K562 (cell line): ENCODE measurements around the gene NCOA4. TPM values are rescaled to one million over a fixed set of nuclear protein-coding genes. Genes with fewer than 3 reads are reported as not detected.
A peak's percentile ranks its signal among the peaks of the same experiment; 100 is the strongest.

Experiments used
- ATF7 ChIP-seq: fragments of 450-650 bp; IDR thresholded peaks from 2 replicates; pipeline ENCODE4 v1.7.1; 2014; ENCODE audit warnings: mild to moderate bottlenecking, moderate library complexity
- CC2D1A ChIP-seq: fragments of 450-650 bp; IDR thresholded peaks from 2 replicates; pipeline ENCODE4 v1.6.1; 2017; ENCODE audit warnings: mild to moderate bottlenecking
- CEBPB ChIP-seq: fragments of 450-650 bp; IDR thresholded peaks from 2 replicates; pipeline ENCODE4 v1.6.1; 2016; ENCODE audit warnings: missing genetic modification characterization, missing compliant biosample characterization
- CTBP1 ChIP-seq: fragments of 450-650 bp; IDR thresholded peaks from 2 replicates; pipeline ENCODE4 v1.6.1; 2016; ENCODE audit warnings: borderline replicate concordance
- FOXK1 ChIP-seq: sonication (generic); formaldehyde crosslinking; IDR thresholded peaks from 2 replicates; pipeline ENCODE4 v1.8.0; 2022; ENCODE audit warnings: missing genetic modification reagents, mild to moderate bottlenecking, borderline replicate concordance
- HDAC3 ChIP-seq: fragments of 450-650 bp; IDR thresholded peaks from 2 replicates; pipeline ENCODE4 v1.6.1; 2018; ENCODE audit warnings: borderline replicate concordance, mild to moderate bottlenecking, moderate library complexity; ENCODE audit not compliant: partially characterized antibody
- L3MBTL2 ChIP-seq: fragments of 450-650 bp; IDR thresholded peaks from 2 replicates; pipeline ENCODE4 v1.6.1; 2016; ENCODE audit warnings: mild to moderate bottlenecking, moderate library complexity
- LEF1 ChIP-seq: fragments of 450-650 bp; IDR thresholded peaks from 2 replicates; pipeline ENCODE4 v1.6.1; 2016; ENCODE audit warnings: mild to moderate bottlenecking
- MECOM ChIP-seq: fragments of 250-450 bp; sonication (Bioruptor Pico); IDR thresholded peaks from 2 replicates; pipeline ENCODE4 v1.8.0; 2022; ENCODE audit warnings: inconsistent platforms
- MEIS2 ChIP-seq: fragments of 450-650 bp; IDR thresholded peaks from 2 replicates; pipeline ENCODE4 v1.6.1; 2014; ENCODE audit warnings: mild to moderate bottlenecking; ENCODE audit not compliant: partially characterized antibody
- MXI1 ChIP-seq: IDR thresholded peaks from 2 replicates; pipeline ENCODE4 v1.6.1; 2011; ENCODE audit warnings: low read depth, mild to moderate bottlenecking, improper control_type of control experiment, low read length
- MYBL2 ChIP-seq, 2 experiments: fragments of 450-650 bp in 1 of 2; sonication (generic) in 1 of 2; formaldehyde crosslinking in 1 of 2; IDR thresholded peaks; 2 replicates each; pipeline versions ENCODE4 v1.6.1 to v1.8.1; 2017 to 2022; ENCODE audit warnings: borderline replicate concordance in 1 of 2, inconsistent platforms in 1 of 2, low read depth in 1 of 2, mild to moderate bottlenecking in 1 of 2, missing genetic modification reagents in 1 of 2, moderate library complexity in 1 of 2
- NFE2 ChIP-seq: IDR thresholded peaks from 2 replicates; pipeline ENCODE4 v1.6.1; 2014; ENCODE audit warnings: antibody characterized with exemption, low read depth
- RFX5 ChIP-seq: IDR thresholded peaks from 2 replicates; pipeline ENCODE4 v1.6.1; 2011; ENCODE audit warnings: low read depth, mild to moderate bottlenecking, improper control_type of control experiment, low read length
- SMARCA4 ChIP-seq: fragments of 450-650 bp; IDR thresholded peaks from 2 replicates; pipeline ENCODE4 v1.6.1; 2016
- TBP ChIP-seq: optimal IDR thresholded peaks from 2 replicates; pipeline ENCODE3; 2011; ENCODE audit warnings: low read depth, low read length, improper control_type of control experiment
- TEAD1 ChIP-seq, 2 experiments: fragments of 450-650 bp in 1 of 2; sonication (generic) in 1 of 2; formaldehyde crosslinking; IDR thresholded peaks; 2 replicates each; pipeline versions ENCODE4 v1.4.0 to v1.8.0; 2020 to 2022; ENCODE audit warnings: mild to moderate bottlenecking in 2 of 2, missing genetic modification reagents in 1 of 2
- ZBTB49 ChIP-seq: sonication (generic); formaldehyde crosslinking; IDR thresholded peaks from 2 replicates; pipeline ENCODE4 v1.8.0; 2022; ENCODE audit warnings: missing genetic modification reagents, mild to moderate bottlenecking, borderline replicate concordance
- ZNF583 ChIP-seq: fragments of 250-450 bp; sonication (Bioruptor Pico); IDR thresholded peaks from 2 replicates; pipeline ENCODE4 v1.4.0; 2020
- ZNF717 ChIP-seq: fragments of 250-450 bp; sonication (Bioruptor Pico); IDR thresholded peaks from 2 replicates; pipeline ENCODE4 v1.5.0; 2021
- ZNF740 ChIP-seq, 3 experiments: fragments of 200-800 bp in 1 of 3; sonication (Bioruptor generic) in 1 of 3; sonication (generic) in 1 of 3; formaldehyde crosslinking in 1 of 3; IDR thresholded peaks; 2 replicates each; pipeline versions ENCODE4 v1.6.1 to v1.8.0; 2016 to 2022; ENCODE audit warnings: mild to moderate bottlenecking in 2 of 3, missing compliant biosample characterization in 2 of 3, missing genetic modification characterization in 2 of 3, missing genetic modification reagents in 1 of 3
- polyA plus RNA-seq, 8 experiments: library from polyadenylated mRNA; depleted of rRNA in 4 of 8; stranded (reverse) in 5 of 8; unstranded in 3 of 8; fragments of >200 nt; fragmentation: Nextera tagmentation in 2 of 8; fragmentation: Illumina TruSeq in 1 of 8; extraction: Ambion mirVana in 2 of 8; extraction: Trizol in 1 of 8; gene quantifications; 2 replicates each; pipeline versions ENCODE4 v1.2.1 to v1.2.3, GENCODE V29; 2011 to 2014; ENCODE audit warnings: inconsistent platforms in 1 of 8, missing spikeins in 1 of 8
- total RNA-seq, 7 experiments: library from RNA; depleted of rRNA in 6 of 7; stranded (reverse); fragments of >200 nt in 6 of 7; fragmentation: Illumina TruSeq in 2 of 7; extraction: Trizol in 2 of 7; gene quantifications; 2 replicates each; pipeline versions ENCODE4 v1.2.1 to v1.2.3, GENCODE V29; 2011 to 2021; ENCODE audit warnings: low replicate concordance in 1 of 7
- TF ChIP-seq, protein P1 (sequence below): sonication (generic); formaldehyde crosslinking; IDR thresholded peaks from 2 replicates; pipeline ENCODE4 v1.8.0; 2022; ENCODE audit warnings: missing genetic modification reagents, mild to moderate bottlenecking, borderline replicate concordance
- TF ChIP-seq, protein P2 (sequence below): fragments of 250-450 bp; sonication (Bioruptor Pico); IDR thresholded peaks from 2 replicates; pipeline ENCODE4 v1.4.0; 2020; ENCODE audit warnings: borderline replicate concordance

Gene NCOA4
- total and polyA plus RNA-seq, 9 of the 15 experiments (the other 6 are each of a cell fraction or from before 2014, with no cell fraction given), result 89.8 to 283 (median 181) TPM

- TF ChIP-seq FOXK1 (no peak), MECOM (CRISPR knock-in tag) (peak; percentile 49; the same call in 1 of the 2 replicates), CC2D1A (0 out of 2 replicates have a peak, but pooled peaks have one; percentile 22), SMARCA4 (peak; percentile 96), ZNF717 (CRISPR knock-in tag) (no peak), MYBL2 (IDR thresholded peaks at IDR 0.05; ENCODE audit: low read depth) (no peak), MYBL2 (CRISPR knock-in tag; IDR thresholded peaks at IDR 0.05; ENCODE audit: borderline replicate concordance) (no peak), L3MBTL2 (peak; percentile 32; the same call in 1 of the 2 replicates), ZBTB49 (CRISPR knock-in tag) (no peak), NFE2 (no peak), RFX5 (no peak), CEBPB (tag) (peak; percentile 45; the same call in 1 of the 2 replicates), TEAD1 (CRISPR knock-in tag; IDR thresholded peaks at IDR 0.05) (no peak), LEF1 (peak; percentile 94), HDAC3 (peak; percentile 41), MEIS2 (peak; percentile 88), ATF7 (0 out of 2 replicates have a peak, but pooled peaks have one; percentile 44), CTBP1 (peak; percentile 29; the same call in 1 of the 2 replicates), ZNF740 (CRISPR knock-in tag; IDR thresholded peaks at IDR 0.05) (no peak), ZNF740 (tag; IDR thresholded peaks at IDR 0.05) (no peak), ZNF583 (CRISPR knock-in tag) (no peak), TBP (no peak), MXI1 (no peak)
- TF ChIP-seq, protein P1, sequence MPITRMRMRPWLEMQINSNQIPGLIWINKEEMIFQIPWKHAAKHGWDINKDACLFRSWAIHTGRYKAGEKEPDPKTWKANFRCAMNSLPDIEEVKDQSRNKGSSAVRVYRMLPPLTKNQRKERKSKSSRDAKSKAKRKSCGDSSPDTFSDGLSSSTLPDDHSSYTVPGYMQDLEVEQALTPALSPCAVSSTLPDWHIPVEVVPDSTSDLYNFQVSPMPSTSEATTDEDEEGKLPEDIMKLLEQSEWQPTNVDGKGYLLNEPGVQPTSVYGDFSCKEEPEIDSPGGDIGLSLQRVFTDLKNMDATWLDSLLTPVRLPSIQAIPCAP, result no peak
- TF ChIP-seq, protein P2, sequence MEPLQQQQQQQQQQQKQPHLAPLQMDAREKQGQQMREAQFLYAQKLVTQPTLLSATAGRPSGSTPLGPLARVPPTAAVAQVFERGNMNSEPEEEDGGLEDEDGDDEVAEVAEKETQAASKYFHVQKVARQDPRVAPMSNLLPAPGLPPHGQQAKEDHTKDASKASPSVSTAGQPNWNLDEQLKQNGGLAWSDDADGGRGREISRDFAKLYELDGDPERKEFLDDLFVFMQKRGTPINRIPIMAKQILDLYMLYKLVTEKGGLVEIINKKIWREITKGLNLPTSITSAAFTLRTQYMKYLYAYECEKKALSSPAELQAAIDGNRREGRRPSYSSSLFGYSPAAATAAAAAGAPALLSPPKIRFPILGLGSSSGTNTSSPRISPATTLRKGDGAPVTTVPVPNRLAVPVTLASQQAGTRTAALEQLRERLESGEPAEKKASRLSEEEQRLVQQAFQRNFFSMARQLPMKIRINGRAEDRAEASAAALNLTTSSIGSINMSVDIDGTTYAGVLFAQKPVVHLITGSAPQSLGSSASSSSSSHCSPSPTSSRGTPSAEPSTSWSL (CRISPR knock-in tag), result no peak
Observed at GRCh38 chr10:46018453-46019176, 11.8 kb downstream of the NCOA4 start (continued).
